ENCODE measurements around the gene ANKRD39.
A peak's percentile ranks its signal among the peaks of the same experiment; 100 is the strongest.
"Not testable (repeated sequence)": the region's sequence is repeated elsewhere in the genome, so short reads cannot be mapped to it uniquely, and the experiment has no call there.

The ANKRD39 gene

DNA sequence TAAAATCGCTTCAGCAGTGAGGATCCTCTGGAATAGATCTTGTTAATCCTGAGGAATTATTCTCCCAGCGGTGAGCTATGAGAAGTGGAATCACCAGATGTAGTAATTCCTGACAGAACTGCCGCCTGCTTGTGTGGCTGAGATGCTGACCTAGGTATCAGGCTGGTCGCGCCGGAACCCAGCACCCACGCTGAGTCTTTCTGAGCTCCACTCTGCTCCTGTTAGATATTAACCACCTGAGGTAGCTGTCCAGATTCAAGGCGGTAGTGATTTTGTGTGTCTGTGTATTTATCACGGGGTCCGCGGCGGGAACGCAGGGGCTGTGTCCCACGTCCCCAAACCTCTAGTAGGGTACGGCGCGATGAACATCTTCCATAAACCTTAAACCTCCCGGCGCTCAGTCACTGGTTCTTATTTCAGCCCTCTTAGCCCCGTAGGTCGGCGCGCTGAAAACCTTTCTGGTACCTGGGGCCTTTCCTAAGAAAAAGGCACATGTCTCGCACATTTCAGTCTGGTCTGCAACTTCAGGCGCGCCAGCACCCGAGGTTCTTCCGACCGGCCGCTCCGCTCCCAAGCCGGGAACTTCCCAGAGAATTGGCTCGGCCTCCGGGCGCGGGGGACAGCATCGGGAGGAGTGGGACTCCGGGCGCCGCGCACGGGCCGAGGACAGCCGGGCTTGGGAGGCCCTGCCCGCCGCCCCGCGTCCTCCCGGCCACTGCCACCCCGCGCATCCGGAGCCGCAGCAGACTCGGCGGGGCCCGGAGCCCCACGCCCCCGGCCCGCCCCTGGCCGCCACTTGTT lies 42.3 kb downstream of the ANKRD39 start:
- FAIRE-seq (no peak), DNase-seq (ENCODE audit: insufficient read length, low spot score) (peak; percentile 79)
- TF ChIP-seq POLR2A (IDR thresholded peaks at IDR 0.05; ENCODE audit: low read depth, low read length): no peak

DNA sequence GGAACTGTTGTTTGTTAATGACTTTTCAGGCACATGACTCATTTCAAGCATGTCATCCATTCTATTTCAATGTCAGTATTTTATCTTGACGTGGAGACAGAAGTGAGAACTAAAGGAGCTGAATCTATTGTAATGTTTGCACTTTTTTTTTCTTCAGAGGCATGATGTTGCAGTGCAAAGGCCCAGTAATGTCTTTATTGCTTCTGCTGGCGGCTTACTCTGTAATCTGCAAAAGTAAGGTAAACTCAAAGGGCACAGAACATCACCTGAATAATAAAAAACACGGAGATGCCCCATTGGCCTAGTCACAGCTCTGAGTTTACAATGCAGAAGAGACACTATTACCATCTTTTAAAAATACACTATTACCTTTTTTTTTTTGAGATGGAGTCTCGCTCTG lies 44.2 kb downstream of the ANKRD39 start:
- TF ChIP-seq POLR2A (IDR thresholded peaks at IDR 0.05; ENCODE audit: low read depth, low read length): no peak
- DNase-seq (ENCODE audit: insufficient read length, low spot score) (no peak), FAIRE-seq (no peak)

- no peak for DNase-seq (ENCODE audit: insufficient read length, low spot score)
- no peak for FAIRE-seq
- no peak for TF ChIP-seq POLR2A (IDR thresholded peaks at IDR 0.05; ENCODE audit: low read depth, low read length)
Measured at GRCh38 chr2:96811917-96812316, 45.9 kb downstream of the ANKRD39 start.

DNA sequence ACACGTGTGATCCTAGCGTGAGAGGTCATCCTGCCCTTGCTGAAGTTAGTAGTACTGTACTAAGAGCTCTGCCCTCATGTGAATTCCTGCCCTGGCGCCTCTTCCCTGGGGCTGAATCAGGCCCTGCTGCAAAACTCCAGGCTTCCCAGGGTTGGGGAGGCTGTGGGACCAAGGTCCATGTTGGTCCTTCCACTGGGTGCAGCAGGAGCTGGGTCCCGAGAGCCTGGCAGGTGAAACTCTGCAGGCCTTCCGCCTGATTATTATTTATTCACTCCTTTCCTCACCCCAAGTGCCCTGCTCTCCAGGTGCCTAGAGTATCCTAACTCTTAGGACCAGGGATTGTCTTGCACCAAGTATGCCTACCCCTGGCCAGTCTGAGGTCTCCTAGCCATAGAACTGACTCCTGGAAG lies 47.0 kb downstream of the ANKRD39 start:
- no peak for DNase-seq (ENCODE audit: insufficient read length, low spot score)
- no peak for TF ChIP-seq POLR2A (IDR thresholded peaks at IDR 0.05; ENCODE audit: low read depth, low read length)
- no peak for FAIRE-seq

- DNase-seq (ENCODE audit: insufficient read length, low spot score) (no peak), FAIRE-seq (no peak)
- no peak for TF ChIP-seq POLR2A (IDR thresholded peaks at IDR 0.05; ENCODE audit: low read depth, low read length)
Measured at GRCh38 chr2:96809951-96810782, 47.6 kb downstream of the ANKRD39 start.

- TF ChIP-seq POLR2A (IDR thresholded peaks at IDR 0.05; ENCODE audit: low read depth, low read length): no peak
Measured at GRCh38 chr2:96809216-96809882, 48.5 kb downstream of the ANKRD39 start.

DNA sequence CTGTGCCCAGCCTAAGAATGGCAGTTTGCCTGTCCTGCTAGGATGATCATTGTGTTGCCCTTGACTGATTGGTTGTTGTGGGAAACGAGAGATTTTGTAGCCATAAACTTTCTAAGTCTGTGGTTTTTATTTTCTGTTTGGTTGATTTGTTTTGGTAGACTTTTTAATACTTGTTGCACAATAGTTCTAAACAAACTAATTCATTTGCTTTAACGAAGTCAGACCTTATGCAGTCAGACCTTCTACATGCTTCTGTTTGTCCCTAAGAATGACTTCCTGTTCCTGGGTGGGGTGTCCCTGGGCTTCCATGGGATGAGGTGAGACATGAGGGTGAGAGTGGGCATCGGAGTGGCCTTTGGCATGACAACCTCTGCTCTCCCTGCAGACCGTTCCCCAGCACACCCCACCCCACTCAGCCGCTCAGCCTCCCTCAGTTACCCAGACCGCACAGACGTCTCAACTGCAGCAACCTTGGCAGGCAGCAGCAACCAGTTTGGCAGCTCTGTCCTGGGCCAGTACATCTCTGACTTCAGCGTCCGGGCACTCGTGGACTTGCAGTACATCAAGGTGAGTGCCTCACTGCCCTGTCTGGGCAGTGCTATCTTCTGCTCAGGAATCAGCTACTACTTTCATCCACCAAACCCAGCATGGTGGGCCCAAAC lies 49.5 kb downstream of the ANKRD39 start:
- no peak for DNase-seq (ENCODE audit: insufficient read length, low spot score)
- FAIRE-seq: no peak
- no peak for TF ChIP-seq POLR2A (IDR thresholded peaks at IDR 0.05; ENCODE audit: low read depth, low read length)

More at GRCh38 chr2:96809216-96809882, 48.5 kb downstream of the ANKRD39 start:
- FAIRE-seq (no peak), DNase-seq (ENCODE audit: insufficient read length, low spot score) (no peak)

- TF ChIP-seq POLR2A (IDR thresholded peaks at IDR 0.05; ENCODE audit: low read depth, low read length): no peak
- FAIRE-seq: no peak
- DNase-seq (ENCODE audit: insufficient read length, low spot score): no peak
Measured at GRCh38 chr2:96807127-96807471, 50.7 kb downstream of the ANKRD39 start.

DNA sequence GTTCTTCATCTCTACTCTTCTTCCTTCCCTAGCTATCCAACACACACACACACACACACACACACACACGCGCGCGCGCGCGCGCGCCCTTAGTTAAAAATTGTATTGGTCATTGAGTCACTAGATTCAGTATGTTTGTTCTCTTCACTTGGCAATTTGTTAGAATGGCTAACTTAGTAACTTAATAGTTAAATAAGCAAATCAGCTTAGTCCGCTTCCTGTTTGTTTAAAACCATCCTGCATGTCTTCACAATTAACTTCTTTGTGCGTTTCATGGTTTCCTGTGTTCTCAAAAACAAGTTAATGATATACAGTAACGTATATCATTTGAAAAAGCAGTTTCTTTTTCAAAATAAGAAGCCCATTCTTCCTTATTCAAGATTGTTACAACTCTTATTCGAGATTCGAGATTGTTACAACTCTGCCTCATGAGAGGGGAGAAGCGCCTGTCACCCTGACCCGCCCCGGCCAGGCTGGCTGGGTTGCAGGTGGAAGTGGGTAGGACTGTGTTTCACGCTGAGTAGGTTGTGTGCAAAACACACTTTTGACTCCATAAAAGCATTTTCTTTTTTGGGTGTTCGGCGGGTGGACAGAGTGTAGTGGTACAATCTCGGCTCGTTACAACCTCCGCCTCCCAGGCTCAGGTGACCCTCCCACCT lies 51.2 kb downstream of the ANKRD39 start:
- no peak for FAIRE-seq
- no peak for DNase-seq (ENCODE audit: insufficient read length, low spot score)
- TF ChIP-seq POLR2A (IDR thresholded peaks at IDR 0.05; ENCODE audit: low read depth, low read length): no peak

- FAIRE-seq; DNase-seq (ENCODE audit: insufficient read length, low spot score): not testable (repeated sequence)
Measured at GRCh38 chr2:96805946-96806345, 51.9 kb downstream of the ANKRD39 start.

DNA sequence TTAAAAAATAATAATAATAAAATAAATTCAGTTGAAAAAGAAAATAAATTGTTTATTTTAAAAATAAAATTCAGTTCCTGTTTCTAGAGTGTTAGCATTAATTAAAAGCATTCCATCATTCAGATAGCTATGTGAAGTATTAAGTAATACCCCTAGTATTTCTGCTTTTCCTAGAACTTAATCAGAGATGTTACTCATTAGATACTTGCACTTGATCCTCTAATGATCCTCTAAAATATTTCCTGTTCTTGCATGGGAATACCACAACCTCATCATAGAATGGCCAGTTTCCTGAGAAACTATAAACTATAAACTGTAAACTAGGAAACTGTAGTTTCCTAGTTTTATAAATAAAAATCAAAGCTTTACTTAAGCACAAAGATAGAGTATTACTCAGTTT lies 52.8 kb downstream of the ANKRD39 start:
- DNase-seq (ENCODE audit: insufficient read length, low spot score) (no peak), FAIRE-seq (no peak)
- TF ChIP-seq POLR2A (IDR thresholded peaks at IDR 0.05; ENCODE audit: low read depth, low read length): no peak

- no peak for FAIRE-seq
- no peak for DNase-seq (ENCODE audit: insufficient read length, low spot score)
- TF ChIP-seq POLR2A (IDR thresholded peaks at IDR 0.05; ENCODE audit: low read depth, low read length): no peak
Measured at GRCh38 chr2:96802721-96803120, 55.1 kb downstream of the ANKRD39 start.

DNA sequence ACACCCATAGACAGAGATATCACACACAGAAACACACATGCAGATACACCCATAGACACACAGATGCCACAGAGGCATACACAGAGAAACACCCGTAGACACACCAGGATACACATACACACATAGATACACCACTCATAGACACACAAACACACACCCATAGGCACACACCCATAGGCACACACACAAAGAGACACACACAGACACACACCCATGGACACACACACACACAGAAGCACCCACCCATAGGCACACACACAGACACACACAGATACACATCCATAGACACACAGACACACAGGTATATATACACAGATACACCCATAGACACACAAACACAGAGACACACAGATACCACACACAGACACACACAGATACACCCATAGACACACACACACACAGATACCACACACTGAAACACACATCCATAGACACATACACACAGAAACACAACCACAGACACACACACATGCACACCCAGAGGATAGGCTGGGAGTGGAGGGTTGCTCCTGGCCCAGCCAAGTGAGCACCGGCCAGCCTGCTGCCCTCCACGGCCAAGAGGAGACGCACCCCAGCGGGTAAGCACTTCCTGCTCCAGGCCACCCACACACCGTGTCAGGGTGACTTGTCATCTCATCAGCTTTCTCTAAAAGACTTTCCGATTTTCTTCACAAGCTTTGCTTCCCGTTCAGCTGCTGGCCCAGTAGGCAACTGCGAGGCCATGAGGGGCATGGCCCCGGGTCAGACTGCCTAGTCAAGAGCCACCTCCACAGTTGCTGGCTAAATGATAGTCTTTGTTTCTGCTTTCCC lies 55.8 kb downstream of the ANKRD39 start:
- DNase-seq (ENCODE audit: insufficient read length, low spot score) (no peak), FAIRE-seq (no peak)
- no peak for TF ChIP-seq POLR2A (IDR thresholded peaks at IDR 0.05; ENCODE audit: low read depth, low read length)

Measured in H54 (cell line).